Measurements from ENCODE around the gene SPART. TPM values are rescaled to one million over a fixed set of nuclear protein-coding genes. Genes with fewer than 3 reads are reported as not detected.

Gene SPART
- total and polyA plus RNA-seq, 9 of the 15 experiments (the other 6 are each of a cell fraction or from before 2014, with no cell fraction given), result 18.7 to 79.0 (median 41.0) TPM

GRCh38 chr13:36337938-36338641 lies 8.1 kb downstream of the SPART start (continued):
- no peak for TF ChIP-seq DMBX1 (CRISPR knock-in tag; IDR thresholded peaks at IDR 0.05; ENCODE audit: borderline replicate concordance)
- no peak for TF ChIP-seq ETV5 (CRISPR knock-in tag; IDR thresholded peaks at IDR 0.05; ENCODE audit: low read depth)
- no peak for TF ChIP-seq PCBP1 (IDR thresholded peaks at IDR 0.05; ENCODE audit: low read depth, low read length, poor library complexity, severe bottlenecking)
- no peak for TF ChIP-seq JUNB (CRISPR knock-in tag; conservative IDR thresholded peaks at IDR 0.05)
- no peak for TF ChIP-seq BCLAF1 (IDR thresholded peaks at IDR 0.05; ENCODE audit: borderline replicate concordance in 1 of 2, control insufficient read depth in 1 of 2, low read depth in 2 of 2, low read length in 1 of 2)
- TF ChIP-seq ZNF354B (CRISPR knock-in tag; IDR thresholded peaks at IDR 0.05), result no peak
- TF ChIP-seq HINFP (tag; conservative IDR thresholded peaks at IDR 0.05; ENCODE audit: low read depth), result no peak
- TF ChIP-seq THAP7 (CRISPR knock-in tag; IDR thresholded peaks at IDR 0.05), result no peak
- no peak for TF ChIP-seq HES1 (IDR thresholded peaks at IDR 0.05; ENCODE audit: low read depth)

Measured in K562 (cell line).